NCI-H510A treated with DMSO at 0.1 percent for 48 hours (cell line): Measurements from ENCODE around the gene SLC24A3.

ENCODE experiments used
- DNase-seq: peaks from one replicate; lab custom pipeline; 2025; lab: John Stamatoyannopoulos, UW

The SLC24A3 gene

DNA sequence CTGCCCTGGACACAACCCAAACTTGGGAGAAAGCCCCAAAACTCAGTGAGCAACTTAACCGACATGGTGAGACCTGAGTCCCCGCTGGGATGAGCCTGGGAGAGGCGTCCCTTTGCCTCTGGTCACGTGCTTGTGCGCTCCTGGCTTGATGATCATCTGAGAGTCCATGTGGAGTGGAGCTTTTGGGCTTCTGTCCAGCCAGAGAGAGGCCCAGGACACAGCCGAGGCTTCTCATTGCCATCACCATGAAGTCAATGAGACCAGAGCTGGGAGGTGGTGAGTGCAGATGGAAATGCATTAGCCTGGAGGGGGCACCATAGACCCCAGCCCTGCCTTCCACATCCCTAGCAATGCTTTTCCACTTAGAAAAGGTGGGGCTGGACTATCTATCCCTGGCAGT, 250.0 kb downstream of the SLC24A3 start:
- DNase-seq: no peak

DNA sequence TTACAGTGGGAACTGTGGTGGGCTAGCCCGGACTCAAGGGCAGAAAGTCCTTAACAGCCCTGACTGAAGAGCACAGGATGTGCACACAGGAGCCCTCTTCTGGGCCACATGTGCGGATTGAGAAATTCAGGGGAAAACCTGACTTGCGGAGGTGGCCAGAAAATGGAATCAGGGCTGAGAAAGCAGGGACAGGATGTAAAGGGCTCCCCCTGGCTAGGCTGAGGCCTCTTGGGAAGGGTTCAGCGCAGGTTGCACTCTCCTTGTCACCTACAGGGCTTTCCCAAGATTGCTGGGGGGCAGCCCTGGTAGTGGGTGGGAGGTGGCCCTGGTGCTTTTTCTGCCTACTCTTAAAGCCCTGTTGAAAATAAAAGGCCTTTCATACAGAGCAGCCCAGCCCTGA, 251.2 kb downstream of the SLC24A3 start:
- no peak for DNase-seq

DNA sequence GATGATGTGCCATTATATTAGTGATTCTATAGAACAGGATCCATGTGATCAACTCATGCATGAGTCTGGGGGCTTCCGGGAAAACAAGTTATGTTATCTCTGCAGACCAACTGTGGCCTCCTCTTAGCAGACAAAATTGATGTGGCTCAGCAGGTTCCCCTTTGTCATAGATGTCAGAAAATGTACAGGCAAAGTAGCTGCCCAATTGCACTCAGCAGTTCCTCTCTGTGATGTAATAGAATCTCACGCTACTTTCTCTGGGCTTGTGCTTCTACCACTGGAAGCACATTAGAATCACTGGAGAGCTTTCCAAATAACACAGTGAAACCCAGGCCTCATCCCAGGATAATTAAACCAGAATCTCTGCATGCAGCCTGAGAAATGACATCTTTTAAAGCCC, 253.1 kb downstream of the SLC24A3 start:
- no peak for DNase-seq

DNA sequence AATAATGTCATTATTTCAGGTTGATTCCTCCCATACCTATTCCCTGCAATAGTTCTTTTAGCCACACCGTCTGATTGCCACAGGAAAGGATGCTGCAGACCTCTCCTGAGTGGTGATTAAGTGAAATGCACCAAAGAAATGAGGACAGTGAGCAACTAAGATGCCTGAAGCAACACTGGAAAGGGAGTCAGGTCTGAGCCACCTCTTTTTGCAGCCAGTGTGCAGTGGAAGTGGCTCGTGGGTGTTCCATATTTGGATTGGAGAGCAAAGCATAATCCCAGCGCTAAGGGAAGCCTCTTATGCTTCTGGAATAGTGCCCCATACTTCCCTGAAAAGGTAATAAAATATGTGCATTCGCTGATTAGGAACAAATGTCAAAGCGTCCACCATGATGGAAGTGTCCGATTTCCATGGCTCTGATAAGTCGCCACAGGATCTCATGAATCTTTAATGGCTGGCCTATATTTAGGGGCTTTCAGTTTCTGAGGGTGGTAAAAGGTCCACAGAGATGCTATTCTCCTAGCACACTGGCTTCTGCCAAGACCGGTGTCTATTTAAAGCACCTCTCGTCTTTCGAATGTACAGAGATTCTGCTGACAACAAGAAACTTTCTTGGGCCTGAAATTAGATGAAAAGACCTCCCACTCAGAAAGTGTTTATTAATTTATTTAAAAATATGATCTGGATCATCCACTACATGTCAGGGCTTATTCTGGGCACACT, 253.9 kb downstream of the SLC24A3 start:
- DNase-seq: no peak

DNA sequence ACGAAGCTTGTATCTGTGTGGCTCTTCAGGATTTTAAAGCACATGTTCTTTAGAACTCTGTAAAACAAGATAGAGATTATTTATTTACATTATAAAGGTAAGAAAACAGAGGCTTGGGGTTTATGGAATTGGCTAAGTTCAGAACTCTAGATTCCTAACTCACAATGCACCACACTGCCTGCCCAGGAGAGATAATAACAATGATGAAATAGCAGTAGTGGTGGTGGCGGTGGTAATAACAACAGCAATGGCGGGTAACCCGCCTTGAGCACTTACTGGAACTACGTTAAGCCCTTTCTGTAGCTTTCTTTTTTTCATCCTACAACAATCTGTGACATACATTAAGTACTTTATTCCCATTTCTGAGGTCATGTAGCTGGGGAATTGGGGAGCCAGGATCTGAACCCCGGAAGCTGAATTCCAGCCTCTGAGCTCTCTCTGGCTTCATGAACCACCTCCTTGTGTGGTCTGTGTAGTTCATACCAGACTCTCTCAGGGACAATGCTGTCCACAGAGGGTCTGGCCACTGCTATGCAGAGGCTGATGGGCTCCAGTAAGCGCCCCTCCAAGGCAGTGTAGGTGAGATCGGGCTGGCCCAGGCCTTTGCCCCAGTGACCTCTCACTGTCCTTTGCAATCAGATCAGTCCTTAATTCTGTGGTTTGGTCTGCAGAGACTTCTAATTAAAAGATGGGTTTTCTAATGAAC, 260.9 kb downstream of the SLC24A3 start:
- no peak for DNase-seq

DNA sequence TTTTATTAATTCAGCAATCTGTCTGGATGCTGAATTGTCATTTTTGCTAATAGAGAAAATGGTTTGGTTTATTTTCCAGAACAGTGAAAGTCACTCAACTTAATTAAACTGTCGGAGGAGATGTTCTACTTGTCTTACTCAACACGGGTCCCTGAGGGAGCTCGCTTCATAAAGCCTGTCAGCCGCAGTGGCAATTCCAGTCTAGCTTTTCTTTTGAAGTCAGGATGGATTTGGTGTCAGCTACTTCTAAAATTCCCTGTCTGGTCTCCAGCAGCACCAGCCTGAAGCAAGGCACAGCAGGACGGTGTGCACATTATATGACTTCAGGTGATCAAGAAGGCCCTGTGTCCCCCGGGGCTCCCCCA, 261.5 kb downstream of the SLC24A3 start:
- DNase-seq: no peak

DNA sequence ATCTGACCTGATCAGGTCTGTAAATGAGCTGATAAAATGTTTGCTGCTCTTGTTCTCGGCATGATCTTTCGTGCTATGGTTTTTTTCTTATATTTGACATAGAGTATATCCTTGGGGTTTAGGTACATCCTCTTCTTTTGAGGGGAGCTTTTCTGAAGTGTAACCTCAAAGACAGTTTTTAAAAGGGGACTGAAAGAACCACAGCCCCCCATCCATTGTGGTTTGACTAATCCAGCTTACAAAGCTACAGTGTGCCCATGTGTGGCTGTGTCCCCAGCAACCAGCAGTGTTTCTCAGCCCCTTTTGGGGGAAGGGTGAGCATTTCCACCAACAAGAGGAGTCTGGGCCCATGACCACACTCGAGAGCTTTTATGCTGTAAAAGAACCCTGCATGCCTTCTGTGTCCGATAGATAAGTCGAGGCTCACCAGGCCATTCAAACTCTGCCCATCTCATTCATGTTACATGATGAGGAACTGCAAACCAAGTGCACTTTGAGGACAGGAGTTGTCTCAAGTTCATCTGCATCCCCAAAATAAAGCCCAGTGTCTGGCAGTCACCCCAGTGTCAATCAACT, 266.0 kb downstream of the SLC24A3 start:
- DNase-seq: no peak

DNA sequence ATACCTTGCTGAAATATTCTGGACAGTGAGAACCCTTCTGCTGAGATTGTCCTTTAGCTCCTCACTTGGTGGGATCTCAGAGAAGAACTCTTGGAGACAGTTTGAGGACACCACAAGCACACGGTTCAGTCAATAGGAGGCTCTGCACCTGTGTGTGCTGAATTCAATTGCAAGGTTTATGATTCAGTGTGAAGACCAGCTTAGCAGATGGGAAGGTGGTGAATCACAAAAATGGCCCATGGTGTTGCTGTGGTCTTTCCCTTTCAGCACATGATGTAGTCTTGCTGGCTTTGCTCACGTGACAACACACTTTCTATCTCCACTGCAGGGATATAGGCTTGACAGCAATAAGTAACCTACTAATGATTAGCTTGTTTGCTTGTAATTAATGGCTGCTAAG, 270.3 kb downstream of the SLC24A3 start:
- DNase-seq: no peak

DNA sequence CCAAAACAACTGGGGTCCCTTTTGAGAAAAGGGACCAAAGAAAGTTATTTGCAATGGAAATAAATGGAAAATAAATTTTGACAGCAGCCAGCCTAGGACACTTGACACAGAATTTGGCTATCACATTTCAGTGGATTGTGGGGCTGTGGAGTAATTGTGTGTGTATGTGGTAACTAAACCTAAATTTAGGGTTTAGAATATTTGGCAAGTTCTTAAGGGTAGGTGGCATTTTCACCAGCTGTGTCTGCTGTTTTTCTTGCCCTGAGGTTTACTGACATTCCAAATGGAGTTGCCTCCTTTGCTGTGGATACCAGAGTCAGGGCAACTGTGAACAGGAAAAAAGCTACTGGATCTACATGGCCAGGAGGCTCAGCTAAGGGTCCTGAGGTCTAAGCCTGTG, 270.9 kb downstream of the SLC24A3 start:
- no peak for DNase-seq

DNA sequence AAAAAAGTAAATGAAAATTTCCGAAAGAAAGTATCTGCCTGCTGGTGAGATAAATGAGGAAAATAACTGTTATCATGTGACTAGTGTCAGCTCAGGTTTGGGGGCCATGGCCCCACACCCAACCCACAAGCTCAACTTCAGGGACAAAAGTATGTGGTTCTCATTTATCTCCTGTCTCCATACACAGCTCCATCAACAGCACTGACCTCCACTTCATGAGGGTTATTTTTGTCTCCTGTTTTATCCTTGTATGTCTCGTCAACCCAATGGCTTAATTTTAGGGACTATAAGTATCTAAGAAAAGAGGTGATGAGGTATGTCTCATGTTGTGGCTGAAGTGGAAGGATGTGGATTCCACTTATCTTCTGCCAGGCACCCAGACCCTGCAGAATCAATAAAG, 274.0 kb downstream of the SLC24A3 start:
- DNase-seq: no peak

DNA sequence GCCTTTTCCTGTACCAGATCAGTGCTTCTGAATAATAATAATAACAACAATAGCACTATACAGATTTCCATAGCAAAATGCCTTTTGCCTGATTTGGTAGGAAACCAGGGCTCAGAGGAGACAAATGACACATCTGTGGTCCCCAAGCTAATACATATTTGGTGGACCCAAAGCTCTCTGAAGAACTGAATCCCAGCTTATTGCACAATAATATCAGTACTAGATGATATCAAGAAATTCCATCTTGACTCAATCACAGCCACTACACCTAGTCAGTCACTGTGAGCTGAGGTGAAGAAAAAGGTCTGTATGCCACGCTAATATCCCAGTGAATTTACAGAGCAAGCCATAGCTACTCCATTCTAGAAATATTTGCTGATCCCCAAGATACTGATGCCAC, 275.0 kb downstream of the SLC24A3 start:
- no peak for DNase-seq

DNA sequence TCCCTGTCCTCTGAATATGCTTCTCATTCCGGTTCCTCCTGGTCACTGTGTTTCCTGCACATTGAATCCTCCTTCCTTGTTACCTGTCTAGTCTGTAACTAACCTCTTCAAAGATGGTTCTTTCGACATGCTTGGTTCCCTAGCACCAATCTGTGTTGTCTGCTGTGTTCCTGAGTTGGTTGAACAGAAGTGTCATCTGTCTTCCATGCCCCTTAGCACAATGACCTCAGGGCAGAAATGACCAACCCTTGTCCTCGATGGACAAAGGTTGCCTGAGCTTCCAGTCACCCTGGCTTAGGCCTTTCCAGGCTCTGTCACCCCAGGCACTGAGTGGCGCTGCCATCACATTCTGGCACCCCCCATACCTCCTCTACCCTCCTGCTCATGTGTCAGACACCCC, 278.8 kb downstream of the SLC24A3 start:
- DNase-seq: no peak

DNA sequence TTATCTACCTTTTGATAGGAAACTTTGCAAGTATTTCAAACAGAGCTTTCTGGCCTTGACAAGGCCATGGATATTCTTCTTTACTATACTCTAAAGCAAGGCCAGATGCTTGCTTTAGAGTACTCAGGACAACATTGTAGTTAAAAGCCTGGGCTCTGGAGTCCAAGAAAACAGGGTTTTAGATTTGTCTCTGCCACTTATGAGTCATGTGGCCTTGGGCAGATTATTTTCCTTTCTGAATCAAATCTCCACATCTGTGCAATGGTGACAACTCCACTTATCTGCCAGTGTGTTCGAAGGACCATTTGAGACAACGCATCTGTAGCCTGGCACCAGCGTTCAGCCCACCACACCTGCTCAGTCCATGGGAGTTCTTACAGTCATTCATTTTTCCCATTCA, 279.7 kb downstream of the SLC24A3 start:
- DNase-seq: no peak

DNA sequence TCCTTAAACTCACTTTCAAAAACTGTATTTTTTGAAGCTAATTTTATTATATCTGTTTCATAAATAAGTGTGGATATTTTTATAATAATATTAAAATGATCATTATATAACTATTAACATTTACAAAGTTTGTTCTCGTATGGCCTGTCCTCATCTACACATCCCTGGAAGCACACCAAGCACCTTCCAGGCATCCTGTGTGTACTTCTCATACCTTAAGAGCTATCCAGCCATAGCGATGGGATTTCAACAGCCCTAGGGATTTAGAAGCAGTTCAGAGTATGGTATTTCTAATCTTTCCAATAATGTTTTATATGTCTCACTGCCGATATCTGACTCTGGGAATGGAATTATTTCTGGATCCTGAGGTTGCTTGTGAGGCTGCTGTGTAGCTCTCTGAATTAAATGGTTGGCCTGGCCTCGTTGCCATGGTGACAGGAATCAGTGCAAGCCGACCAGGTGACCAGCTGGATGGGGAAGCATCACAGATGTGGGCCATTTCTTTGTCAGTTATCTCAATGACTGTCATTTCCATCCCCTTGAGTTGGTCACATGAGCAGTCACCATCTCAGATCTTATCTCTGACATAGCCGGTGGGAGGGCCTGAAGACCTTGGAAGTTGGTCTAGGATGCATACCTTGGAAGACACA, 280.4 kb downstream of the SLC24A3 start:
- DNase-seq: no peak

DNA sequence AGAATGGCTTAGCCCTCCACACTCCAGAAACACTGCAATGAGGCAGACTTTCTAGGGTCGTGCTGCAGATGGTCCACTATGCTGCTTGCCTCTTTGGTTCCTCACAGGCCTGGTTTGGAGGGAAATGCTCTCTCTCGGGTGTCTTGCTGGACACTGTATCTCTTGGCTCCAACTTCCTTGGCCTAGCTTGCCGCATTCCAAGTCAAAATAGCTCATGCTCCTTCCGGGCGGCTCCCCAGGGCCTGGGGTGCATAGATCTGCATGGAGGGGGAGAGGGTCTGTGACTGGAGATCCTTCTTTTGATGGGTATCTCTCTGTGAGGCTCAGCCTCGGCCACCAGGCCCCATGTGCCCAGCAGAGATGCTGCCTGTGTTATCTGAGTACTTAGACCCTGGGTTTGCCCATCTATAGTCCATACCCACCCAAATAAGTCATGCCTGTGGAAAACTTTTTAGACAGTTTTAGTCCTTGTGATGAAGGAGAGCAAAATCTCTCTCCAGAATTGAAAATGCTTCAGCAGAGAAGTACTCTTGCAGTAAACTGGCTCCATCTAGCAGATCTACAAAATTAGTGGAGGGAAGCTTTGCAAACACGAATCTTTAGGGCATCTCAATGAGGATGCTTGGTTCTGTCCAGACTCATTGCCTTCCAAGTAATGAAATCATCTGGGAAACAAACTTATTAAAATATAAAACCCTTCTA, 281.5 kb downstream of the SLC24A3 start:
- DNase-seq: no peak

DNA sequence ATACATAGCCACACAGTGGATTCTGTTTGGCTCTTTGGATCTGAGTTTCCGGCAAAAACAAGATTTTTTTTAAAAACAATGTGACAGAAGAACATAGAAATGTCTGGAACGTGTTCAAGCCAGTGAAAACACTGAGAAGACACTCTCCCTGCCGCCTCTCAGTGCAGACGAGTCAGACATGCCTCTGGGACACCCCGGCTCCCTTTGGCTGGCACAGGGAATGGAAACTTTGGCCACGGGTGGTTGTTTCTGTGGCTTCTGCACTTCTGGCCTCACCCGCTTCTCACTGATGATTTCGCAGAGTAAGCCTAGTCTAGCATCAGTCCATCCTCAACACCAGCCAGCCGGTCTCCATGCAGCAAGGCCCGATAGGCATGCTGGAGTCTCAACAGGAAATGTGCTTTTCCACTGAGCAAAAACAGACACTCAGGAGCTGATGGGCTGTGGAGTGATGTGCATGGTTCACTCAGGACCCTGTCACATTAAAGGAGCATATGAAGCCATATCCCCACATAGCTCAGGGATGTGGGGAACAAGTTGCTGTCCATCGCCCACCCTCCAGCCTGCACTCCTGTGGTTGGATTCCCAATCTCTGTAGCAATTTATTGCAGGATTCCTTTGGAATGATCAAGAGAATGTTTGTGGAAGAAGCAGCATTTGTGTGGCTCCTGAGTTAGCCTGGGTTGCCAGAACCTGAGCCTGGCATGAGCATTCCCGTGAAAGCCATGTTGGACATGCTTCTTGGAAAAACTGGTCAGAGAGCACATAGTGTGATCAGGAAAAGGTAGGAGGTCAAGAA, 283.7 kb downstream of the SLC24A3 start:
- no peak for DNase-seq

DNA sequence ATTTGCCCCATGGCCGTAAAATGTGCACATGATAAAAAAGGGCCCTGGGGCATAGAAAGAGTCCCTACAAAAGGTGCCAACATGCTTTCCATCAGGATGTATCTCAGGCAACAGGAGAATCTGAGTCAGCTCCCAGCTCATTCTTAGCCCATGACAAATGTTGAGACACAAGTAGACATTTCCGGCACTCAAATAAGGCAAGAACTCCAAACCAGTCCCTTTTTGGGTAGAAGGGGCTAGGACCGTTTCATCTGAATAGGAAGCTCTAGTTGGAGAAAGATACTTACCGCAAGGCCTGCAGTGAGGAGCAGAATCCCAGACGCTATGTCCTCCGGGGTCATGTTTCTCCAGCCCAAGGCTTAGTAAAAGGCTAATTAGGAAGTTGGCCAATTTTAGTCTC, 284.6 kb downstream of the SLC24A3 start:
- DNase-seq: no peak

DNA sequence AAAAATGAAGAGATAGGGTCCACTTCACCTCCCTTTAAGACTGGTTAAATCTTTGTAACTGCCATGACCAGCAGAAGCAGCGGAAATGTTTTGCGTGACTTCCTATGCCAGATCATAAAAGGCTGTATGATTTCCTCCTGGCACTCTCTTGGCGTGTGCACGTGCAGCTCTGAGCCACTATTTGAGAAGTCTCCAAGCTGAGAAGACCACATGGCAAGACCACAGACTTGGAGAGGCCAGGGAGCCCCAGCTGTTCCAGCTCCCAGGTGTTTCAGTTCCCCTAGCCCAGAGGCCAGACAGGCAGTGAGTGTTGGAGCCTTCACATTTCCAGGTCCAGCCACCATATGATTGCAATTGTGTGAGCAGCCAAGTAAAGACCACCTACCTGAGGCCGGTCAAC, 286.3 kb downstream of the SLC24A3 start:
- no peak for DNase-seq

DNA sequence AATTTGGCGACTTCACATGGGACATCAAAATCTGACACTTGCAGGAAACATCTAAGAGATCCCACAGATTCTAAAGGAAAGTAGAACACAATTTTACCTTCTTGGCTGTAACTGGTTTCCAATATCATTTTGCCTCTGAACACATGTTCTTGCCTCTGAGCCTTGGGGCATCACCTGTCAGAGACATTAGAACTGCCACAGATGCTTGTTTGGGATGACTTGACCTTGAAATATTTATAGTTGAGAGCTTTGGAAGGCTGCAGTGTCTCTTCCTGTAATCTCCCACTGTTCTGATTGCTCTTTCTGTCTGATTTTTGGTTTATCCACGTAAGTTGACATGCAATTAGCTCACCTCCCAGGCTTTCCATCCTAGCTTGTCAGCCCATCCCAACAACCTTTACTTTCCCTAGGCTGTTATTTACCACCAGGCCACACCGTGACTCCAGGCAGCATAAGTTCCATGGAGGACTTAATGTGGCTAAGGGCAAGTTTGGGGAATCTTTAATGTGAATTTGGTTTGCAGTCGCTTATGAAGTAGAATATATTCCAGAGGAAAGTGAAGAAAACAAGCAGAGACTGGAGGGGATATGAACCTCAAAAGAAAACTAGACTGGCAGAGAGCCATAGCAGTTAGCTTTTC, 289.2 kb downstream of the SLC24A3 start:
- no peak for DNase-seq

DNA sequence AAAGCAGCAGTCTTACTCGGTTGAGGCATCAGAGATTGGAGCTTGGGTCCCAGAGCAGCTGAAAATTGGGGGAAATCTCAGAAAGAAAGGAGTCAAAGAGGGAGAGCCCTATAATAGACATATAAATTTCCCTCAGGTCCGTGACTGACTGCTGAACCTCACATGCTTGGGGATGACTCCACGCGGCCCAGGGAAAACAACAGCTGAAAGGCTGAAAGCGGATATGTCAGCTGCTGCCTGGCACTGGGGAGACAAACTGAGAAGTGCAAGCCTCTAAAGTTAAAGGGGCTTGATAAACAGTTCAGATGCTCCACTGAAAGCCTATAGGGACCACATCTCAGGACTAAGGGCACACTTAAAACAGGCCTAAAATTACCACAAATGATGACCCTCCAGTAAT, 289.7 kb downstream of the SLC24A3 start:
- DNase-seq: no peak

DNA sequence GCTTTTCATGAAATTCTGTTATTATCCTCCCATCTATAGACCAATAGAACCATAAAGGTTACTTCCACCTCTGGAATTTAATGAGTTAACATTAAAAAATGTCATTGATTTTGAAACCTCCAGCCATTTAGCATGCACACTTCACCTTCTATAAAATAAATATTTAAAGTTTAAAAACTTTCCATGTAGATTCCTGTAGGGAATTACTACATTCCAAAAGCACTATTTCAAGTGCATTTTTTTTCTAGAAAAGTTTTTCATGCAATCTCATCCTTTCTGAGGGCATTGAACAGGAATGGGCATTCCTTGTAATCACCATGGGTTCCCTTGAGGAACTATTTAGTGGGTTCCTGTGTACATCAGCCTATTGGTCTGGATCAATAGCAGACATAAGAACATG, 291.8 kb downstream of the SLC24A3 start:
- no peak for DNase-seq
